EL (cell line): Measurements from ENCODE around the gene LRMDA.

Experiments used
- DNase-seq: peaks from one replicate; pipeline ENCODE4 v3.0.0-alpha.2; 2016

LRMDA gene

GRCh38 chr10:76302961-76303630, 871.7 kb downstream of the LRMDA start:
- DNase-seq = no peak

- peak; percentile 50 for DNase-seq
These were observed 872.4 kb downstream of the LRMDA start for GRCh38 chr10:76303682-76304316.

- no peak for DNase-seq
These were observed 874.6 kb downstream of the LRMDA start for GRCh38 chr10:76305930-76306615.

DNA sequence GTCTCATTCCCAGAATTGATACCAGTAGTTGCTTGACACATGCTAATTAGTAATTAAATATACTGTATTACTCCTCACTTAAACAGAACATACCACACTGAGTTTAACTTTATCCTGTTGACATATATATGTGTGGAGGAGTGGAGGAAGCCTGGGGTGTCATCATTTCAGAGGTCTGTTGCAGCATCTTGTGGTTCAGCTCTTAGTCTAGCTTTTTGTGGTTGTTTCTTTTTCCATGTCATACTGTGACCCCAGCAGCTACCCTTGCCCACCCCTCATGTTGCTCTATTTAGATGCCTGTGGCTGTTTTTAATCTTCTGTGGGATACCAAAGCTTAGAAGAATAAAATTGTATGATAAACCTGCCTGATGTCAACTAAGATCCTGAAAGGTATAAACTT, 875.4 kb downstream of the LRMDA start:
- DNase-seq = peak; percentile 9

DNA sequence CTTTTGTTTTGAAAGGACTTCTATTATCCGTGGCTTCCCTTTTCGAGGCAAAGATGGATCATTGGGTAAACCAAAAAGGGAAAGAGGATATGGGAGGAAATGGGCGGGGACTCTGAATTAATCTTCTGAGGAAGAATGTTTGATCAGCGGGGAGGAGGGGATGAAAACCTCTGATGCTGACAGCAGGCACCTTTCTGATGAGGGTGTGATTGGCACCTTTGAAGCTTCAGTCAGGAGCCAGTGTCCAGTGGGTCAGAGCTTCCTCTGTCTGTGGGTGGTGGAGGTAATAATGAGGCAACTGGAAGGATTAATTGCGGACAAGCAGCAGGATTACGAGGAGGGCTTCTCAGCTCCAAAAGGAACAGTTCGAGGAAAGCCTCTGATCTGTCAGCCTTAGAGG, 877.6 kb downstream of the LRMDA start:
- DNase-seq = no peak

GRCh38 chr10:76309741-76310587, 878.5 kb downstream of the LRMDA start:
- peak; percentile 69 for DNase-seq

DNA sequence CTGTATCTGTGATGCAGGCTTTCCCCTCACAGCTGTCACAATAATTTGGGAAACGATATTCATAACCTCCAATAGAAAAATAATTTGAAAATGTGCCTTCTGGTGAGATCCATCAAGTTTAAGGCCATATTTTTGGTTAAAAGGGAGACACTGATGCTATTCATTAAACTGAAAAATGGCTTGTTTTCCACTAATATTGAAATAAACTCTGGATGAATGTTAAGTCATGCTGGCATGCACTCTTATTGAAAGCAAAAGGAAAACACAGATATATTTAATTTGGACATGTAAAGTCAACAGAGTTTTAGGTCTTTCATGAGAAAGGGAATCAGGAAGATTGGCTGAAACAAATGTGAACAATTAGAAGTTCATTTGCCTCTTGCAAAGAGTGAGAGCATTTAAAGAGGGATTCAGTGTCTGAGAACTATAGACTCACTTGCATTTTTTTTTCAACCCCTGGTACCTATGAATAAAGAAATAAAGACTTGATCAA, 879.2 kb downstream of the LRMDA start:
- no peak for DNase-seq

GRCh38 chr10:76311752-76312636, 880.6 kb downstream of the LRMDA start:
- DNase-seq = peak; percentile 39

DNA sequence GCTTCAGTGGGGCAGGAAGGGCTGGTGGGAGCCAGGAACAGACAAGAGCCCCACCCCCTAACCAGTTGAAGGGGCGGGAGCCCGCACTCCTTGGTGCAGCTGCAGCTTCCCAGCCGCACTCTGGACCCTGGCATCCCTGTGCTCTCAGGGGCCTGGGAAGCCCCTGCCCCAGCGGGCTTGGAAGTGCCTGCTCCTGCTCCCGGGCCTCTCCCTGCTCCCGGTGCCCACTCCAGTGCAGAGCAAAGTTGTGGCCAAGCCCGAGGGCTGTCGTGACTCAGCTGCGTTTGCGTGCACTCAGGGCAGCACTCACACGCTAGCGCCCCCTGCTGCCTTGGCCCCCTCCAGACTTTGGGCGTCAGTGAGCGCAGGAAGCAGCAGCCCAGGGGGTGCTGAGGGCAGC, 883.8 kb downstream of the LRMDA start:
- no peak for DNase-seq

GRCh38 chr10:76316234-76316633, 884.8 kb downstream of the LRMDA start:
- DNase-seq = no peak

DNA sequence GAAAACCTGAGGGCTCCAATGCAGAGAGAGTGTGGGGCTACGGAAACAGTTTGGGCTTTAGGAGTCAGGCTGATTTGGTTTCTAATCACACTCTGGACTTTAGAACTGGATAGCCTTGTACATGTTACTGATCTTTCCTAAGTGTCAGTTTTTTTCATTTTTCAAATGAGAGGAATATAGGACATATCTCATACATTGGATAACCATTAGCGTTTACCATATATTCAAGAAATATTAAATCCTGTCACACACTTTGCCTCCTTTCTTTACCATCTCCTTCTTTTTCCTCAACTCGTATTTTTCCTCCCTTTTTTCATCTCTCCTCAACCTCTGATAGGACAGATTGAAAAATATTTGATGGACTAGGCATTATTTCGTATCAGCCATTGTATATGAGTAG, 885.7 kb downstream of the LRMDA start:
- no peak for DNase-seq

DNA sequence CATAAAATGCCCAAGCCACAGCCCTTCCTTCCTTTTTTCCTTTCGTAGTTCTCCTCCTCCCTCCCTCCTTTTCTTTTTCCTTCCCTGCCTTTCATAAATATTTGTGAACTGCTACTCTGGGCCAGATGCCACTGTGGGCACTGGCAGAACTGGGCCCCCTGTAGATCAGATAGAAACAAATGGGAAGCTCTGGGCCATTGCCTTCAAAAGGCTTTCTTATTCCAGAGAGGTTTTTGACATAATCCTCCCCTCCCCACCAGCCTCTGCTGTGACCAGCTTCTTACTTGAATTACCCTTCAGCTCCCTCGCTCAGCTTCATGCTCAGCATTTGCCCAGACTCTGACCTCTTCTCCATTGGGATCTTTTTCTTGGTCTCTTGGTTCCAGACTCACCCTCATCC, 886.8 kb downstream of the LRMDA start:
- DNase-seq = no peak

DNA sequence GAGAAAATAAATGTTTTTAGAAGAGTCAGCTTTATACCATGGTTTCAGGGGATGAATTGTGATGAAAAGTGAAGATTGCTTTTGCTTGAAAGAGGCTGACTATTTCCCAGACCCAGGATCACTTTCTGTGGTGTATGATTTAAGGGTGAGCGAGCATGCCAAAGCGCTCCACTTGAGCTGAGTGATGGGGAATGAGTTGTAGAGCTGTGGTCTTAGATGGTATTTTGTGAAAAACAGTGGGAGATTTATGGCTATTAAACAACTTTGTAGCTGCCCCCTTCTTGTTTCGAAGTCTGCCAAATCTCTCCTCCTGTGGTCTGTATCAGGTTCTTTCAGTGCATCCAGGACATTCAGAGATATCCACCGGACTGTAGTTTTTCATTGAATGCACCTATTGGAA, 888.2 kb downstream of the LRMDA start:
- no peak for DNase-seq

GRCh38 chr10:76324283-76324682, 892.9 kb downstream of the LRMDA start:
- no peak for DNase-seq

DNA sequence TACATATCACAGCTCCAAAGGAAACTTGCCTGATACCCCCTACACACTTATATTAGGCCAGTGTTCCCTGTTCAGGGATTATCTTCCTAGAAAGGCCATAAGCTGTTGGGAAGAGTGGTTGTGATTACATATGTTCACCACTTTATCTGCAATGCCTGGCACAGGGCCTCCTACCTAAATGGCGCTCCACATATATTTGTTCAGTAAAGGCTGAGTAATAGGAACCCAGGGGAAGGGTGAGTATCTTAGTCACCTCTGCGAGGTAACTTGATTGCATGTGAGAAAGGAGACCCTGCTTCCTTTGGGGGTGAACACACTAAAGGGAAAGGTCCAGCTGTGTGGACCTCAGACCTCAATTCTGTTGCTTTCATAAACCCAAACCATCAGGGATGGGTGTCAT, 896.0 kb downstream of the LRMDA start:
- DNase-seq = no peak

- DNase-seq = no peak
These were observed 896.9 kb downstream of the LRMDA start for GRCh38 chr10:76328348-76328747.

- peak; percentile 55 for DNase-seq
These were observed 898.6 kb downstream of the LRMDA start for GRCh38 chr10:76329891-76330575.

DNA sequence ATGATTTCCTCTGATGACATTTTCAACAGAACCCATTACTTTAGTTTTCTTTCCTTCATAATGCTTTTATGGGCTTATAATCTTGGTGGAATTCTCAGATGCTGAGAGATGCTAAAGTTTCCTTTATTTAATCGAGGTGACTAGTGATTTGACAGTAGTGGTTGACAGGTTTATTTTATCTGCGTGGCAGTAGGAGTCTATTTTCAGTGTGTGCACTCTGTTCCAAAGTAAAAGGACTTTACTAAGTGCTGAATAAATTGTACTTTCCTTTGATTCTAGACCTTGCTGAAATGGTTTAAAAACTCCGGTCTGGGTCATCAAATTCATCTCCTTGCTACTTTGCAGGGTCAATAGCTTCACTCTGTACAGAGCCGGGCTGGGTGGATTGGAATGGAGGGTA, 900.3 kb downstream of the LRMDA start:
- no peak for DNase-seq

GRCh38 chr10:76333326-76333725, 901.9 kb downstream of the LRMDA start:
- DNase-seq = no peak

DNA sequence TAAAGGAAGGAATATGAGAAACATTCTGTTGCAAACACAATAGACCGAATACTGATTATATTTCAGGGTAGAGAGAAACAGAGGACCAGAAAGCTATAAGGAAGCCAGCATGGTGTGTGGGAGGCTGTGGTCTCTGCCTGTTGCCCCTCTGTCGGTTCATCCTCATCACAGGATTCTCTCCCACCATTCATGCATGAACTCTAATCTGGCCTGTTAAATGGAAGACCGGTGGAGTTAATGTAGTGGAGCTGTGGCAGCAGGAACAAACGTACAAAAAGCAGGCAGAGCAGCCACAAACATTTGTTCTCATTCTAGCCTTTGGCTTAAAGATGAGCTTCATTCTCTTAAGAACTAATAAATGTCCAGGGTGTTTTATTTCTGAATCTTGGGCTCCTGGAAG, 902.4 kb downstream of the LRMDA start:
- DNase-seq = no peak

DNA sequence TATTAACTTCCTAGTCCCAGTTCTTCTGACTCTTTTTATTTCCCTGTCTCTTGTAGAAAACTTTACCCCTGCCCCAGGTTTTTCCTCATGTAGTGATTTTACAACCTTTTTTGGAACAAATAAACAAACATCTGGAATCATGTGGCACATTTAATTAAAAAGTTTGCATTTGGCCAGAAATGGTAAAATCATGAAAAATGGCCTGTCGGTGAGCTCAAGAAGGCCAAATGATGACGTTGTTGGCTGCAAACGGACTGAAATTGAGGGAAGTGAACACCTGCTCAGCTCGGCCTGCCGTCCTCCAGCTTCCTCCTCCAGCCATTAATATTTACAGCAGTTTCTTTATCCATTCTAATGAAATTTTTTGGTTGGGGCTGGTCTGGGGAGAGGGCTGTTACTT, 902.8 kb downstream of the LRMDA start:
- no peak for DNase-seq
